Measurements from ENCODE around the gene LRRC25. TPM values are rescaled to one million over a fixed set of nuclear protein-coding genes. Genes with fewer than 3 reads are reported as not detected.

The LRRC25 gene
- total RNA-seq, 2 donors from 2014 or later = 4.4 TPM; not detected in 1

GRCh38 chr19:18429717-18430416 is 32.4 kb upstream of the LRRC25 start:
- ATAC-seq (no peak), DNase-seq (peak in 1 of 4 donors; percentile 13)
- WGBS, 2 donors = 60 to 89% methylated on average over 12 to 13 of the region's 13 CpGs
- Histone ChIP-seq H3K9me3 (no peaks in the 10 kb centered on the region), H3K27ac (peak overlapping the region in 3 of 4 donors; percentile 49 to 69 (median 57)), H3K4me1 (peaks cover 31% of the 10 kb centered on the region), H3K4me3 (no peak overlapping the region), H3K27me3 (no peaks in the 10 kb centered on the region), H3K36me3 (replicated peaks in 1 of 2; ENCODE audit: insufficient read depth in 1 of 2, low read depth in 2 of 2) (no peaks in the 10 kb centered on the region)
- TF ChIP-seq CTCF (IDR thresholded peaks at IDR 0.05) = no peak
- TF ChIP-seq POLR2A (IDR thresholded peaks at IDR 0.05) = no peak
- intact Hi-C loops (cut with DNase I) = no loop called here

GRCh38 chr19:18428787-18429674 is 31.6 kb upstream of the LRRC25 start:
- H3K27me3 ChIP-seq = no peaks in the 10 kb centered on the region
- peak overlapping the region in 3 of 4 donors; percentile 49 to 69 (median 57) for H3K27ac ChIP-seq
- DNase-seq (peak in 3 of 4 donors; percentile 64 to 68 (median 67)), ATAC-seq (peak; percentile 16)
- H3K4me3 ChIP-seq = no peak overlapping the region
- H3K36me3 ChIP-seq (replicated peaks in 1 of 2; ENCODE audit: insufficient read depth in 1 of 2, low read depth in 2 of 2) = no peaks in the 10 kb centered on the region
- 45 to 87% methylated on average over 26 to 71 of the region's 77 CpGs for WGBS, 2 donors
- no peak for TF ChIP-seq POLR2A (IDR thresholded peaks at IDR 0.05)
- TF ChIP-seq CTCF (IDR thresholded peaks at IDR 0.05) = no peak
- H3K4me1 ChIP-seq = peaks cover 29% of the 10 kb centered on the region
- intact Hi-C loops (cut with DNase I) = no loop called here
- H3K9me3 ChIP-seq = no peaks in the 10 kb centered on the region

GRCh38 chr19:18428173-18428786 is 30.9 kb upstream of the LRRC25 start:
- Histone ChIP-seq H3K4me1 (peaks cover 32% of the 10 kb centered on the region), H3K9me3 (no peaks in the 10 kb centered on the region), H3K27ac (peak overlapping the region in 2 of 4 donors; percentile 57 to 69), H3K36me3 (replicated peaks in 1 of 2; ENCODE audit: insufficient read depth in 1 of 2, low read depth in 2 of 2) (no peaks in the 10 kb centered on the region), H3K27me3 (no peaks in the 10 kb centered on the region), H3K4me3 (no peak overlapping the region)
- 76 to 100% methylated on average over 5 to 17 of the region's 17 CpGs for WGBS, 2 donors
- ATAC-seq = no peak
- no peak for DNase-seq
- intact Hi-C loops (cut with DNase I) = no loop called here
- no peak for TF ChIP-seq CTCF (IDR thresholded peaks at IDR 0.05)
- no peak for TF ChIP-seq POLR2A (IDR thresholded peaks at IDR 0.05)

GRCh38 chr19:18427743-18428113 is 30.3 kb upstream of the LRRC25 start:
- no peaks in the 10 kb centered on the region for H3K36me3 ChIP-seq (replicated peaks in 1 of 2; ENCODE audit: insufficient read depth in 1 of 2, low read depth in 2 of 2)
- intact Hi-C loops (cut with DNase I) = no loop called here
- no peaks in the 10 kb centered on the region for H3K9me3 ChIP-seq
- 85 to 86% methylated on average over 4 to 11 of the region's 12 CpGs for WGBS, 2 donors
- DNase-seq (no peak), ATAC-seq (no peak)
- H3K27ac ChIP-seq = no peak overlapping the region
- no peaks in the 10 kb centered on the region for H3K27me3 ChIP-seq
- H3K4me3 ChIP-seq = no peak overlapping the region
- H3K4me1 ChIP-seq = peaks cover 27% of the 10 kb centered on the region
- TF ChIP-seq POLR2A (IDR thresholded peaks at IDR 0.05) (no peak), CTCF (IDR thresholded peaks at IDR 0.05) (no peak)

All from body of pancreas (tissue), 4 donors.